CD4-positive, alpha-beta T cell treated with Interleukin-10 for 1 hour (primary cell): ENCODE measurements around the gene EEF2K.
"Not testable (repeated sequence)": the region's sequence is repeated elsewhere in the genome, so short reads cannot be mapped to it uniquely, and the experiment has no call there.

Experiments used
- DNase-seq: peaks from one replicate; pipeline ENCODE4 v3.0.0-alpha.2; 2020

Gene EEF2K

GRCh38 chr16:22213801-22214200 lies 7.7 kb downstream of the EEF2K start:
- DNase-seq = no peak

DNA sequence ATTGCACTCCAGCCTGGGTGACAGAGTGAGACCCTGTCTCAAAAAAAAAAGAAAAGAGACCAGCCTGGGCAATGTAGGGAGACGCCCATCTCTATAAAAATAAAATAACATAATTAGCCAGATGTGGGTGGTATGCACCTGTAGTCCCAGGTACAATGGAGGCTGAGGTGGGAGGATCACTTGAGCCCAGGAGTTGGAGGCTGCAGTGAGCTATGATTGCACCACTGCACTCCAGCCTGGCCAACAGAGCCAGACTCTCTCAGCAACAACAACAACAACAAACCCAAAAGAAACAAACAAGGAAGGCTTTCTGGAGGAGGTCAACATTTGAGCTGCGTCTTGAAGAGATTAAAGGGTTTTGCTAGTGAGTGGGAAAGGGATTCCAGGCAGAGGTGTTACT lies 8.3 kb downstream of the EEF2K start:
- no peak for DNase-seq

- no peak for DNase-seq
Measured at GRCh38 chr16:22214889-22215288, 8.8 kb downstream of the EEF2K start.

GRCh38 chr16:22216191-22216831 lies 10.2 kb downstream of the EEF2K start:
- no peak for DNase-seq

DNA sequence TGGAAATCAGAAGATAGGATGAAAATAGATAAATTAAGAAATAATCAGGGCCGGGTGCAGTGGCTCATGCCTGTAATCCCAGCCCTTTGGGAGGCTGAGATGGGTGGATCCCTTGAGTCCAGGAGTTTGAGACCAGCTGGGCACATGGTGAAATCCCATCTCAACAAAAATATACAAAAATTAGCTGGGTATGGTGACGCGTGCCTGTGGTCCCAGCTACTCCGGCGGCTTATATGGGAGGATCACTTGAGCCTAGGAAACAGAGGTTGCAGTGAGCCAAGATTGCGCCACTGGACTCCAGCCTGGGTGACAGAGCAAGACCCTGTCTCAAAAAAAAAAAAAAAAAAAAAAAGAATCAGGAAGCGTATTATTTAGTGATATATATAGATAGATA lies 10.8 kb downstream of the EEF2K start:
- not testable (repeated sequence) for DNase-seq

- DNase-seq = no peak
Measured at GRCh38 chr16:22217890-22218730, 12.0 kb downstream of the EEF2K start.

GRCh38 chr16:22219389-22220068 lies 13.5 kb downstream of the EEF2K start:
- DNase-seq = no peak

- DNase-seq = no peak
Measured at GRCh38 chr16:22220069-22220440, 14.0 kb downstream of the EEF2K start.

DNA sequence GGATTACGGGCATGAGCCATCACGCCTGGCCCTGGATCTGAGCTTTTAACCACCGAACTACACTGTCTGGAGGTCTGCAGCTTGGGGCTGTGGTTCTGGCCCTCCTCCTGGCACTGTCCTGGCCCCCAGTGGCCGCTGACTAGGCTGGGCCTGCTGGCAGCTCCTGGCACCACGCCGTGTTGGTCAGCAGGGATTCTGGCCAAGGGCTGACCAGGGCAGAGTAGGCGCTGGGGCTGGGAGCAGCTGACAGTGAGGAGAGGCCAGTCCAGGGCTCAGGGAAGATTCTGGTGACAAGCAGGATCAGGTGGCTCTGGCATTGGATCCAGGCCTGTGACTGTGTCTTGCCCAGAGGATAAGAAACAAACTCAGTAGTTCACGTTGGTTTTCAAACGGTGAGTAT lies 14.6 kb downstream of the EEF2K start:
- no peak for DNase-seq

DNA sequence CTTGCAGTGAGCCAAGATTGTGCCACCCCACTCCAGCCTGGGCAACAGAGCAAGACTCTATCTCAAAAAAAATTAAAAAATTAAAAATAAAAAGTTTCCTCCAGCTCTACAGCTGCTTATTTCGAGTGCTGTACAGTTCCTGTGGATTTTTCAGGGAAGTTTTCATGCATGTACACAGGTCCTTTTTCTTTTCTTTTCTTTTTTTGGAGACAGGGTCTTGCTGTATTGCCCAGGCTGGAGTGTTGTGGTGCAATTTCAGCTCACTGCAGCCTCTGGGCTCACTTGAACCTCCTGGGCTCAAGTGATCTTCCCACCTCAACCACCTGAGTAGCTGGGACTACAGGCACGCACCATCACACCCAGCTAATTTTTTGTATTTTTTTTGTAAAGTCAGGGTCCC lies 15.9 kb downstream of the EEF2K start:
- DNase-seq = no peak

DNA sequence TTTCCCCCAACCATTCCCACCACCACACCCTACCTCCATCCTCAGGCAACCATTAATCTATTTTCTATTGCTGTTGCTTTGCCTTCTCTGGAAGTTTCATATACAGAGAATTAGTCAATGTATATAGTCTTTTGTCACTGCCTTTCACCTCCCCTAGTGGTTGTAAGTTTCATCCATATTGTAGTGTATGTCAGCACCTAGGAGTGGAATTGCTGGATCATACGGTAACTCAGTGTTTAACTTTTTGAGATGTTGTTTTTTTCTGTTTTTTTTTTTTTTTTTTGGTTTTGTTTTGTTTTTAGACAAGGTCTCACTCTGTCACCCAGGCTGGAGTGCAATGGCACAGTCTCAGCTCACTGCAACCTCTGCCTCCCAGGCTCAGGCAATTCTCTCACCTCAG lies 16.9 kb downstream of the EEF2K start:
- DNase-seq = no peak

DNA sequence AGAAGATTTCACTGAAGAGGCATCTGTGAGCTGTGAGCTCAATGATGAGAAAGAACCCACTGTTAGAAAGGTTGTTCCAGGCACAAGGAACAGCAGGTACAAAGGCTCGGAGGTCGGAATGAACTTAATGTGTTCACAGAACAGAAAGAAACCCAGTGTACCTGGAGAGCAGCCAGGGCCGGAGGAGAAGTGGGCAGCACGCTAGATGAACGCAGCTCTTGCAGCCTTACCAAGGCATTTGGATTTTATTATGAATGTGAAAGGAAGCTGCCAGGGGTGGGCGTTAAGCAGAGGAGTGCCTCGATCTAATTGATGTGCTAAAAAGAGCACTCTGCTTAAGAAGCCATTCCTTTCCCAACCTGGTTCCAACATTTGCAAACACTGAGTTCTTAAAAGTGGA lies 19.0 kb downstream of the EEF2K start:
- DNase-seq = no peak

- DNase-seq = no peak
Measured at GRCh38 chr16:22229889-22230288, 23.8 kb downstream of the EEF2K start.

DNA sequence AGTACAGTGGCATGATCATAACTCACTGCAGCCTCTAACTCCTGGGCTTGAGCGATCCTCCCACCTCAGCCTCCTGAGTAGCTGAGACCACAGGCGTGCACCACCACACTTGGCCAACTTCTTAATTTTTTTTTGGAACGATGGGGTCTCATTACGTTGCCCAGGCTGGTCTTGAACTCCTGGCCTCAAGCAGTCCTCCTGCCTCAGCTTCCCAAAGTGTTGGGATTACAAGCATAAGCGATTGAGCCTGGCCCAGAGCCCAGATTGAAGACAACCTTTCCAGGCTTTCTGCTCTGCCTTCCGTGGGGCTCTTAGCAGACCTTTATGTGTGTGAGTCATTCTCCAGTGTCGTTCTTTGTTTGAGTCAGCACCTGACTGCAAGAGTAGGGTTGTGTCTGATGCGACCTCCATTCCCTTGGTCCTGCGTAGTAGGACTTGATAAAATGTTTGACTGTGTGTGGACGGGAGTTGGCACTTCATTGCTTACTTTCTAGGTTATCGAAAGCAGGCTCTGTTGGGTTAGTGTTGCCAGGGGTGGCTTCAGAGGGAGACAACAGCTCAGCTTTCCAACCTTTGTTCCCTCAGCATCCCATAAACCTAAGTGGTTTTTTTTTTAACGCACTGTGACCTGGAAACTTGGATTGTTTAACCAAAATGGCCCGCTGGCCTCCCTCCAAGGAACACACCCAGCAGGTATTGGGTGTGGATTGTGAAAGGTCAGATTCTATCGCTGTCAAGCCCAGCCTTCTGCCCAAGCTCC lies 26.4 kb downstream of the EEF2K start:
- DNase-seq = no peak

- DNase-seq = no peak
Measured at GRCh38 chr16:22233037-22233372, 26.9 kb downstream of the EEF2K start.

- DNase-seq = no peak
Measured at GRCh38 chr16:22235839-22236745, 30.0 kb downstream of the EEF2K start.

GRCh38 chr16:22239131-22239805 lies 33.2 kb downstream of the EEF2K start:
- no peak for DNase-seq

GRCh38 chr16:22240023-22240710 lies 34.1 kb downstream of the EEF2K start:
- DNase-seq = no peak

- DNase-seq = no peak
Measured at GRCh38 chr16:22250522-22250921, 44.4 kb downstream of the EEF2K start.

GRCh38 chr16:22252317-22252716 lies 46.2 kb downstream of the EEF2K start:
- no peak for DNase-seq

- no peak for DNase-seq
Measured at GRCh38 chr16:22253272-22253671, 47.2 kb downstream of the EEF2K start.
